Stimulated activated CD4-positive, alpha-beta T cell treated with anti-CD3 and anti-CD28 coated beads, Interleukin-2, amount 100 ng/mL, for 48 hours (primary cell): ENCODE measurements around the gene UVSSA.

Source experiments
- DNase-seq, 2 donors: peaks; one replicate each; pipeline ENCODE4 v3.0.0-alpha.2; 2020

Gene UVSSA, protein sequence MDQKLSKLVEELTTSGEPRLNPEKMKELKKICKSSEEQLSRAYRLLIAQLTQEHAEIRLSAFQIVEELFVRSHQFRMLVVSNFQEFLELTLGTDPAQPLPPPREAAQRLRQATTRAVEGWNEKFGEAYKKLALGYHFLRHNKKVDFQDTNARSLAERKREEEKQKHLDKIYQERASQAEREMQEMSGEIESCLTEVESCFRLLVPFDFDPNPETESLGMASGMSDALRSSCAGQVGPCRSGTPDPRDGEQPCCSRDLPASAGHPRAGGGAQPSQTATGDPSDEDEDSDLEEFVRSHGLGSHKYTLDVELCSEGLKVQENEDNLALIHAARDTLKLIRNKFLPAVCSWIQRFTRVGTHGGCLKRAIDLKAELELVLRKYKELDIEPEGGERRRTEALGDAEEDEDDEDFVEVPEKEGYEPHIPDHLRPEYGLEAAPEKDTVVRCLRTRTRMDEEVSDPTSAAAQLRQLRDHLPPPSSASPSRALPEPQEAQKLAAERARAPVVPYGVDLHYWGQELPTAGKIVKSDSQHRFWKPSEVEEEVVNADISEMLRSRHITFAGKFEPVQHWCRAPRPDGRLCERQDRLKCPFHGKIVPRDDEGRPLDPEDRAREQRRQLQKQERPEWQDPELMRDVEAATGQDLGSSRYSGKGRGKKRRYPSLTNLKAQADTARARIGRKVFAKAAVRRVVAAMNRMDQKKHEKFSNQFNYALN

GRCh38 chr4:1346781-1347409 is at the start of gene UVSSA:
Gene UVSSA, plus strand, starts transcription at chr4:1347208. Its CDS starts 884 bp downstream, at chr4:1348092.
- peak; percentile 100 for DNase-seq

- DNase-seq = no peak
Observed at GRCh38 chr4:1297456-1298325, 49.3 kb upstream of the UVSSA start.

- no peak for DNase-seq
Observed at GRCh38 chr4:1298461-1298860, 48.5 kb upstream of the UVSSA start.

DNA sequence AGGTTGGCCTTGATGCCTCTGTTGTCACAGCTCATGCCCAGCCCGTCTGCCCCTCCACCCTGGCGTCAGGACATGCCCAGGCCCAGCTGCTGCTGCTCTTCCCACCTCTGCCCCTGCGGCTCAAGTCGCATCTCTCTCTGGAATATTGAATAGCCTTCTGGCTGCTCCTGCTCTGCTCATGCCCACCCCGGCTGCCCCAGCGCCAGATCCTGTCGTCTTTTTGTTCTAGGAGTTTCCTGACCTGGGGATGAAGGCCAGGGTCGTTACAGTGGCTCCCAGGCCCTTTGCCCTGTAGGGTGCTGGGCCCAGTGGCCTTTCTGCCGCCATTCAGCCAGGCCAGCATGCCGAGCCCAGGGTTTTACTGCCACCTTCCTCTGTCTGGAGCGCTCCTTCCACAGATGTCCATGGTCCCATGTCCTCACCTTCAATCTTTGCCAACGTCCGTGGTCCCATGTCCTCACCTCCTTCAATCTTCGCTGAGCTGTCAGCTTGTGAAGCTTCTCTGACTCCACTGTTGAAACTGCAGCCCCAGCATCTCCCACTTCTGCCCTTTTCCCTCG is 47.6 kb upstream of the UVSSA start:
- DNase-seq = no peak

DNA sequence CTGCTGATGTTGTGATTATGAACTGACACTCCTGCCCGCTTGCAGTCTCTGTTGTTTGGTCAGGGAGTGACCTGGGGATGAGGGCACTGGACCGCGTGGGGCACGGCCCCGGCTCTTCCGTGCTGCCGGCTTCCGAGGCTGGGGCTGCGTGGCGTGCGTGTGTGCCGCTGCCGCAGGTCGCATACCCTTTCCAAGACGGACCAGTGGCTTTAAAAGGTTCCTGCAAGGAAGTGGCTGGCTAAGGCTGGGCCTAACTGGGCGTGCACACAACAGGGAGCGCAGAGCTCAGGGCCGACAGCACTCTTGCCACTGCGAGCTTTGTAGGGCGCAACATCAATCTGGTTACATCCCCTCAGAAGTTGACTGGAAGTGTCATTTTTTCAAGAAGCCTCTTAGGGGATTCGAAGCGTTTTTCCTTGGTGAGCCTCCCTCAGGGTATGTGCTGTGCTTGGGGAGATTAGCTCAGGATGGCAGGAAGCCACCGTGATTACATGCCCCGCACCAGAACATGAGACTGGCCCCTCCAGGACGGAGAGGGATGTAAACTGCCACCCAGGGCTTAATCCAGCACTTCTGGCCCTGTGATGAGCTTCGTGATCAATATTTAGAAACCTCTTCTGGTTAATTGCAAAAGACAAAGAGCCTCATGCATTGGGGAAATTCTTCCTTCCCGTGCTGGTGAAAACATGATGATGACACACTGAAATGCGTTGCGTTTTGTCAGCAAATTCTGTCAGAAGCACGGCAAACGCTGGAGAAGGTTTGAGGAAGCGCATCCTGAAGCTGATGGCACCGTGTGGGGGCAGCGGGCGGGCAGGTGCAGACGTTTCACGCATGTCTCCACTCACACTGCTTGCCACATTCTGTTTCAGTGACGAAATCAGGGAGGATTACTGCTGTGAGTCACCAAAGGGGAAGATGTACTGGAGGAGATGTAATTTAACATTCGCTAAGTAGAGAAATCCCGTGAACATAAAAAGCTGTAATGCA is 46.2 kb upstream of the UVSSA start:
- DNase-seq = peak in 1 of 2 donors; percentile 37

DNA sequence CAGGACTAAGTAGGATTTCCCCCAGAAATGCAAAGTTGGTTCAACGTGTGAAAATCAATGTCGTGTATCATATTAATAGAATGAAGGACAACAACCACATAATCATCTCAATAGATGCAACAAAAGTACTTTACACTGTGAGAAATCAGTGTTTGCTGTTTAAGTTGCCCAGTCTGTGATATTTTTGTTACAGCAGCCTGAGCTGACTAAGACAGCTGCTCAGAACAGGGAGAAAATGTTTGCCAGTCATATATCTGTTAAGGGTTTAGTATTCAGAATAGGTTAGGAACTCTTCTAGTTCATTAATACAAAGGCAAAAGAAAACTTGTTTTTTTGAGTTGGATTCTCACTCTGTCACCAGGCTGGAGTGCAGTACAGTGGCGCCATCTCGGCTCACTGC is 44.8 kb upstream of the UVSSA start:
- no peak for DNase-seq

- DNase-seq = no peak
Observed at GRCh38 chr4:1305261-1305711, 41.7 kb upstream of the UVSSA start.

DNA sequence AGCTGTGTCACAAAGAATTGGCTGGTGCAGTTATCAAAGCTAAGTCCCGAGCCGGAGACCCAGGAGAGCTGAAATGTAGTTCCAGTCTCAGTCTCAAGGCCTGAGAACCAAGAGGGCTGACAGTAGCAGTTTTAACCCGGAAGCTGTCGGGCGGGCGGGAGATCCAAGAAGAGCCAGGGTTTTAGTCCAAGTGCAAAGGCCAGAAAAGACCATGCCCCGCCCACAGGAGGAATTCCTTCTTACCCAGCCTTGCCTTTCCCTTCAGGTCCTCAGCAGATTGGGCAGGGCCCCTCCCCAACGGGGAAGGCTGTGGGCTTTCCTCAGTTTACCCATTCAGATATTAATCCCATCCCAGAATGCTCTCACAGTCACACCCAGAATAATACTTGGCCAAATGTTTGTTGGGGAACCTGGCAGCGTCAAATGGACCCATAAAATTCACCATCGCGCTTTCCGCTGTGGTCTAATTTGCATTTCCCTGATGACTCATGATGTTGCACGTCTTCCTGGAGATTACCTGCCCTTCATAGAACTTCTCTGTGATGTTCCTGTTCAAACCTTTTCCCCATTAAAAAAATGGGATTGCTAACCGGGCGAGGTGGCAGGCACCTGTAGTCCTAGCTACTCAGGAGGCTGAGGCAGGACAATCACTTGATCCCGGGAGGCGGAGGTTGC is 41.1 kb upstream of the UVSSA start:
- DNase-seq = no peak

GRCh38 chr4:1307951-1308735 is 38.9 kb upstream of the UVSSA start:
- DNase-seq = no peak

DNA sequence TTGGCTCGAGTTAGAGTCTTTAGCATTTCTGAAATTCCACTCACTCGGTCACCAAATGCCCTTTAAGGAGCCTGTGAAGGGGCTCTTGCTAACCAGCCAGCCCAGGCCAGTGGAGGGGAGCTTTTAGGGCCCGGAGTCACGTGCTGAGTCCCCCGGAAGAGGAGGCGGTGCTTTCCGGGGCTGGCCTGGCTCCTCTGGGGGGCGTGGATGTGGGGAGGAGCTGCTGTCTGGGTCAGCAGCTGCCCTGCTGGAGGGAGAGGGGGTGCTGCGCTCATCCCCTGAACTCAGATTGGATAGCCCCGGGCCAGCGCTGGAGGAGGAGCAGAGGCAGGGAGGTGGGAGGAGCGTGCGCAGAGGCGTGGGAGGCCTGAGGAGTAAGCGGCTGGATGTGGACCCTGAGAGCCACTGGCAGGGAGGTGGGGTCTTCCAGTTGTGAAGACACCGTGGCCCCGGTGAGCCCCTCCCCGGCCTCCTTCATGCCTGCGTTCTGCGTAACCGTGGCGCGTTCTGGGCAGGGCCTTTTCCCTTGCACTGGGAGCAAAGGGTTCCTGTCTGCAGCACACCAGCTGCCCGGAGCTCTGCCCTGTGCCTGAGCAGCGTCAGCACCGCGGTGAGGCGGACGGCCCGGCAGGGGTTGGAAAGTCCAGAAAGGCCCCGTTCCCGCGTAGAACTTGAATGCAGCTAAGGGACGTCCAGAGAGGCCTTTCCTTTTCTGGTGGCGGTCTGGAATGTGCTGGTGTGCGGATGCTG is 37.6 kb upstream of the UVSSA start:
- peak in 1 of 2 donors; percentile 43 for DNase-seq

DNA sequence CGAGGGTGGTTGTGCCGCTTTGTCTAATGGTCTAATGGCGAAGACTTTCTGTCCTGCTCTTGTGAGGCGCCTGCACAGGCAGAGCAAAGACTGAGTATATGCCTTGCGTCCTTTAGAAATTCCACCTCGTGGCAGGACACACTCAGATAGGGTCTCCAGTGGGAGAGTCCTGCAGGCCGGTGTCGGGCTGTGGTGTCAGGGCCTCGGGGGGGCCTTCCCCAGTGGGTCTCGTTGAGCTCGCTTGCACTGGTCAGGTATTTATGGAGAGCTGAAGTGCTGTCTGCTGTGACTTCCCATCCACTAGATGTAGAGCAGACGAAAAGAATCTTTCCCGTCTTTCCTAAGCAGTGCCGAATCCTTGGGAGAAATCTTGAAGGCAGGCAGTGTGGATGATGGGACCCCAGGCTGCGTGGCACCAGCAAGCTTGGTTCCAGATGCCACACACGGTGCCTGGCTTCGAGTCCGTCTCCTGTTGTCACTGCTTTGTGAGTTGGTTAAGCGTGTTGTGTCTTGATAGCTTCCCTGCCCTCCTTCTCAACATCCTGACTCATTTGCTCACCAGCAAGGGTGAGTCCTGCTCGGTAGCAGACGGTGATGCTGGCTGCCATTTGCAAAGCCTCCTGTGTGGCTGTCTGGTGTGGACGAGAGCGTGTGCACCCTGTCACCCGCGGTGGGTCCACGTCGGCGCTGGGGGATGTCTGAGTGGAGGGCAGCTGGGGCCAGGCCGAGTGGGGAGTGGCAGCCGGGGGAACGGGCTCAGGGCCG is 36.8 kb upstream of the UVSSA start:
- no peak for DNase-seq

GRCh38 chr4:1310796-1311631 is 36.0 kb upstream of the UVSSA start:
- no peak for DNase-seq

DNA sequence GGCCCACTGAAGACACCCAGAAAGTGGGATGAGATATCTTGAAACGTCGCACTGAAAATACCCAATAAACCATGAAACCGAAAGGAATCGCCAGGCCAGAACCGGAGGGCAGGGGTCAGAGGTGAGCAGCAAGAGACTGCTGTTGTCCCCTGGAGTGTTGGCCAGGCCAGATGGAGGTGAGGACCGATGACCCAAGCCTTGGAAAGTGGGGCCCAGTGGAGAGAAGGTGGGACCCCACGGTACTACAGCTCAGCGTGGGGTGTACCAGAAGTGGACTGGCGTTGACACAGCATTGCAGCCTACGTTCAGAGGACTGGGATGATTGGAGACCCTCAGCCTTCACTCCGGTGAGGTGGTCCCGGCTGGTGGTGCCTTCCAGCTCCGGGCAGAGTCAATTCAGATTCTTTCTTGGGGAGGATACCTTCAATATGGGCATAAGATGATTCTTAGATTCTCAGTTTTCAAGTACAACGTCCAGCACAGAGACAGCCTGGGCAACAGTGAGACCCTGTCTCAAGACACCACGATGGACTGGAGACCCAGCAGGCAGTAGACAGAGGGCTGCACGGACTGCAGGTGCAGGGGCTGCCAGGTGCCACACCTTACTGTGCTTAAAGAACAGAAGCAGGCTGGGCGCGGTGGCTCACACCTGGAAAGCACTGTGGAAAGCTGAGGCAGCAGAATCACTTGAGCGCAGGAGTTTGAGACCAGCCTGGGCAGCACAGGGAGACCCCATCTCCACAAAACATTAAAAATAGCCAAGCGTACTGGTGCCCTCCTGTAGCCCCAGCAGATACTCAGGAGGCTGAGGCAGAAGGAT is 34.0 kb upstream of the UVSSA start:
- no peak for DNase-seq

DNA sequence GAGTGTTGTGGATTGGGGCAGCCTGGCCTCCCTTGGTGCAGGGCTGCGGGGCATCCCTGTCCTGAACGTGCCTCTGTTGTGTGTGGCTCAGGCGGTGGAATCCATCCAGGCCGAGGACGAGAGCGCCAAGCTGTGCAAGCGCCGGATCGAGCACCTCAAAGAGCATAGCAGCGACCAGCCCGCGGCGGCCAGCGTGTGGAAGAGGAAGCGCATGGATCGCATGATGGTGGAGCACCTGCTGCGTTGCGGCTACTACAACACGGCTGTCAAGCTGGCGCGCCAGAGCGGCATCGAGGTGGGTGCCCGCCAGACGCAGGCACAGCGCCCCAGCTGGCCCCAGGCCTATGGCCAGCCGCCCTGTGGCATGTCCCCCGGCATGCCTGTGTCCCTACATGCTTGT is 31.7 kb upstream of the UVSSA start:
- no peak for DNase-seq

GRCh38 chr4:1315836-1316536 is 31.0 kb upstream of the UVSSA start:
- DNase-seq = no peak
